PC-3 (cell line): ENCODE data around the gene PKN1. TPM values are rescaled to one million over a fixed set of nuclear protein-coding genes. Genes with fewer than 3 reads are reported as not detected.

ENCODE experiments used
- ATAC-seq: fragments of 200-7000 bp; cut with Tn5 transposase; 2 replicates; pipeline ENCODE4 v1.9.1; 2020; ENCODE audit warnings: mild to moderate bottlenecking, moderate library complexity
- BruUV-seq: library from RNA; stranded (reverse); fragments of 400-500 nt; replicated peaks from 2 replicates; lab custom pipeline; 2021; lab: Mats Ljungman, UMichigan
- CTCF ChIA-PET: fragments of 300-600 bp; sonication (Branson Sonifier 250); formaldehyde crosslinking; loops from one replicate; lab custom pipeline; 2022; ENCODE audit warnings: antibody characterized with exemption; lab: Charles Lee
- POLR2A ChIA-PET: fragments of 300-600 bp; sonication (Branson Sonifier 250); formaldehyde crosslinking; loops from one replicate; lab custom pipeline; 2022; ENCODE audit warnings: antibody characterized with exemption; ENCODE audit not compliant: unreplicated experiment; lab: Charles Lee
- DNase-seq: peaks from one replicate; pipeline ENCODE4 v3.0.0-alpha.2; 2015
- H2AFZ ChIP-seq: fragments of 300-600 bp; sonication (generic); 2 replicates; pipeline ENCODE4 v1.6.0; 2016; ENCODE audit warnings: antibody characterized with exemption, low read length
- H3F3A ChIP-seq: fragments of 300-600 bp; sonication (generic); one replicate; pipeline ENCODE4 v1.6.0; 2017; ENCODE audit warnings: antibody characterized with exemption, low read length, control low read depth, mild to moderate bottlenecking; ENCODE audit not compliant: unreplicated experiment
- H3K27ac ChIP-seq: fragments of 300-600 bp; sonication (generic); 2 replicates; pipeline ENCODE4 v1.5.1; 2016; ENCODE audit warnings: mild to moderate bottlenecking, low read length
- H3K27me3 ChIP-seq: fragments of 300-600 bp; sonication (generic); 2 replicates; pipeline ENCODE4 v1.6.1; 2016; ENCODE audit warnings: low read length, mixed read lengths
- H3K36me3 ChIP-seq: fragments of 300-600 bp; sonication (generic); 2 replicates; pipeline ENCODE4 v1.6.1; 2016; ENCODE audit warnings: low read depth, mixed run types, low read length, mixed read lengths
- H3K4me1 ChIP-seq: fragments of 300-600 bp; sonication (generic); 2 replicates; pipeline ENCODE4 v1.5.1; 2016; ENCODE audit warnings: low read length; ENCODE audit not compliant: insufficient read depth
- H3K4me2 ChIP-seq: fragments of 300-600 bp; sonication (generic); 2 replicates; pipeline ENCODE4 v1.6.0; 2016; ENCODE audit warnings: low read length
- H3K4me3 ChIP-seq: fragments of 300-600 bp; sonication (generic); 2 replicates; pipeline ENCODE4 v1.5.1; 2016; ENCODE audit warnings: mild to moderate bottlenecking, low read length, mixed read lengths
- H3K79me2 ChIP-seq: fragments of 300-600 bp; sonication (generic); 2 replicates; pipeline ENCODE4 v1.6.1; 2017; ENCODE audit warnings: low read length, mixed read lengths
- H3K9ac ChIP-seq: fragments of 300-600 bp; sonication (generic); 2 replicates; pipeline ENCODE4 v1.6.0; 2016; ENCODE audit warnings: mild to moderate bottlenecking, low read length
- H3K9me2 ChIP-seq: fragments of 300-600 bp; sonication (generic); replicated peaks from 2 replicates; pipeline ENCODE4 v1.6.1; 2016; ENCODE audit warnings: mixed run types, low read length, mixed read lengths
- H3K9me3 ChIP-seq: fragments of 300-600 bp; sonication (generic); 2 replicates; pipeline ENCODE4 v1.6.1; 2016; ENCODE audit warnings: low read length, mixed read lengths
- H4K20me1 ChIP-seq: fragments of 300-600 bp; sonication (generic); 2 replicates; pipeline ENCODE4 v1.6.1; 2016; ENCODE audit warnings: low read length, mixed read lengths
- EZH2 ChIP-seq: fragments of 300-600 bp; sonication (generic); IDR thresholded peaks from one replicate; pipeline ENCODE4 v1.6.1; 2017; ENCODE audit warnings: antibody characterized with exemption, mild to moderate bottlenecking, low read length; ENCODE audit not compliant: unreplicated experiment
- EZH2phosphoT487 ChIP-seq: fragments of 300-600 bp; sonication (generic); IDR thresholded peaks from 2 replicates; pipeline ENCODE4 v1.6.1; 2018; ENCODE audit warnings: mild to moderate bottlenecking, antibody characterized with exemption, low read length, borderline replicate concordance
- intact Hi-C: fragments of 100-400 bp; cut with micrococcal nuclease; formaldehyde crosslinking; loops from 2 replicates; pipeline ENCODE4 v1.9.0; 2023
- total RNA-seq: library from RNA; depleted of rRNA; stranded (reverse); fragments of >200 nt; gene quantifications from 2 replicates; pipeline ENCODE4 v1.2.3, GENCODE V29; 2014
- TF ChIP-seq, protein P1 (sequence below): fragments of 300-600 bp; sonication (generic); conservative IDR thresholded peaks from 2 replicates; pipeline ENCODE4 v1.5.1; 2017; ENCODE audit warnings: antibody characterized with exemption, low read depth, mild to moderate bottlenecking, low read length

Gene PKN1
- total RNA-seq, 1 experiment from 2014 or later: 186 TPM

- DNase-seq (no peak), ATAC-seq (no peak)
- Histone ChIP-seq H3K4me1 (no peaks in the 10 kb centered on the region), H3K27me3 (no peaks in the 10 kb centered on the region), H3K4me2 (no peak overlapping the region), H2AFZ (no peak overlapping the region), H3K36me3 (peaks cover 40% of the 10 kb centered on the region), H3K27ac (no peak overlapping the region), H4K20me1 (peaks cover 4% of the 10 kb centered on the region), H3K9ac (no peak overlapping the region), H3K4me3 (no peak overlapping the region), H3K9me2 (no peaks in the 10 kb centered on the region), H3K79me2 (peaks cover 53% of the 10 kb centered on the region), H3F3A (no peaks in the 10 kb centered on the region), H3K9me3 (no peaks in the 10 kb centered on the region)
- CTCF ChIA-PET: no interaction called here
- no peak for TF ChIP-seq EZH2
- TF ChIP-seq, protein P1, sequence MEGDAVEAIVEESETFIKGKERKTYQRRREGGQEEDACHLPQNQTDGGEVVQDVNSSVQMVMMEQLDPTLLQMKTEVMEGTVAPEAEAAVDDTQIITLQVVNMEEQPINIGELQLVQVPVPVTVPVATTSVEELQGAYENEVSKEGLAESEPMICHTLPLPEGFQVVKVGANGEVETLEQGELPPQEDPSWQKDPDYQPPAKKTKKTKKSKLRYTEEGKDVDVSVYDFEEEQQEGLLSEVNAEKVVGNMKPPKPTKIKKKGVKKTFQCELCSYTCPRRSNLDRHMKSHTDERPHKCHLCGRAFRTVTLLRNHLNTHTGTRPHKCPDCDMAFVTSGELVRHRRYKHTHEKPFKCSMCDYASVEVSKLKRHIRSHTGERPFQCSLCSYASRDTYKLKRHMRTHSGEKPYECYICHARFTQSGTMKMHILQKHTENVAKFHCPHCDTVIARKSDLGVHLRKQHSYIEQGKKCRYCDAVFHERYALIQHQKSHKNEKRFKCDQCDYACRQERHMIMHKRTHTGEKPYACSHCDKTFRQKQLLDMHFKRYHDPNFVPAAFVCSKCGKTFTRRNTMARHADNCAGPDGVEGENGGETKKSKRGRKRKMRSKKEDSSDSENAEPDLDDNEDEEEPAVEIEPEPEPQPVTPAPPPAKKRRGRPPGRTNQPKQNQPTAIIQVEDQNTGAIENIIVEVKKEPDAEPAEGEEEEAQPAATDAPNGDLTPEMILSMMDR: no peak
- TF ChIP-seq EZH2phosphoT487: no peak
- POLR2A ChIA-PET: no interaction called here
- BruUV-seq: no TSS peak
- intact Hi-C loops: loop anchor here (2.0 kb wide), 1 partner anchor 29 kb away; no protein-coding TSS in a partner anchor
These were observed 54.4 kb downstream of the PKN1 start for GRCh38 chr19:14487370-14488125.

- Histone ChIP-seq H3K9ac (no peak overlapping the region), H3K4me1 (peaks cover 24% of the 10 kb centered on the region), H2AFZ (no peak overlapping the region), H3K36me3 (peaks cover 32% of the 10 kb centered on the region), H3K79me2 (peaks cover 63% of the 10 kb centered on the region), H4K20me1 (peaks cover 18% of the 10 kb centered on the region), H3K4me3 (no peak overlapping the region), H3K9me2 (no peaks in the 10 kb centered on the region), H3K27ac (no peak overlapping the region), H3K4me2 (no peak overlapping the region), H3K9me3 (no peaks in the 10 kb centered on the region), H3F3A (peaks cover 5% of the 10 kb centered on the region), H3K27me3 (no peaks in the 10 kb centered on the region)
- intact Hi-C loops: no loop called here
- ATAC-seq (no peak), DNase-seq (no peak)
- TF ChIP-seq EZH2phosphoT487 (no peak), EZH2 (no peak)
- TF ChIP-seq, protein P1: no peak
- no TSS peak for BruUV-seq
- CTCF ChIA-PET: no interaction called here
- POLR2A ChIA-PET: no interaction called here
These were observed 59.7 kb downstream of the PKN1 start for GRCh38 chr19:14492756-14493337.

GRCh38 chr19:14494411-14494810, 61.3 kb downstream of the PKN1 start:
- POLR2A ChIA-PET: no interaction called here
- intact Hi-C loops: no loop called here
- no peaks in the 10 kb centered on the region for H3K9me2 ChIP-seq
- BruUV-seq: TSS peak; percentile 53
- no peaks in the 10 kb centered on the region for H3K27me3 ChIP-seq
- H3K9me3 ChIP-seq: no peaks in the 10 kb centered on the region
- H3K9ac ChIP-seq: peak overlapping the region; percentile 85
- ATAC-seq (no peak), DNase-seq (no peak)
- CTCF ChIA-PET: interaction anchor here (0.6 to 0.9 kb wide), 2 partner anchors 12 to 24 kb away, joined by 3 to 5 read pairs; partner anchors contain the start of gene DNAJB1
- H3F3A ChIP-seq: peaks cover 5% of the 10 kb centered on the region
- H3K4me1 ChIP-seq: peaks cover 24% of the 10 kb centered on the region
- H3K36me3 ChIP-seq: peaks cover 19% of the 10 kb centered on the region; the same call in 1 of the 2 replicates
- peaks cover 18% of the 10 kb centered on the region for H4K20me1 ChIP-seq
- H3K27ac ChIP-seq: peak overlapping the region; percentile 81
- TF ChIP-seq EZH2 (no peak), EZH2phosphoT487 (no peak)
- TF ChIP-seq, protein P1: no peak
- H3K79me2 ChIP-seq: peaks cover 50% of the 10 kb centered on the region
- H3K4me2 ChIP-seq: peak overlapping the region; percentile 97
- peak overlapping the region; percentile 8; the same call in 1 of the 2 replicates for H2AFZ ChIP-seq
- peak overlapping the region; percentile 93 for H3K4me3 ChIP-seq
